ENCODE results near the gene RAB30.
"Not testable (repeated sequence)": the region's sequence is repeated elsewhere in the genome, so short reads cannot be mapped to it uniquely, and the experiment has no call there.

The RAB30 gene

GRCh38 chr11:82949352-82949751, 122.3 kb downstream of the RAB30 start:
- TF ChIP-seq SUZ12 (IDR thresholded peaks at IDR 0.05; ENCODE audit: extremely low read depth, insufficient read depth, insufficient read length), result no peak
- no peak for TF ChIP-seq ZNF274 (IDR thresholded peaks at IDR 0.05; ENCODE audit: low read depth, low read length)
- TF ChIP-seq YY1 (IDR thresholded peaks at IDR 0.05; ENCODE audit: insufficient read depth, insufficient read length), result no peak
- Histone ChIP-seq H3K4me1 (ENCODE audit: insufficient read depth, insufficient read length) (no peaks in the 10 kb centered on the region), H3K27me3 (ENCODE audit: insufficient read depth, insufficient read length) (no peaks in the 10 kb centered on the region), H3K9ac (ENCODE audit: insufficient read length, low read depth) (no peak overlapping the region), H3K36me3 (ENCODE audit: insufficient read depth, insufficient read length, low read length) (no peaks in the 10 kb centered on the region), H3K9me3 (ENCODE audit: insufficient read depth, low read length) (no peaks in the 10 kb centered on the region), H3K4me3 (ENCODE audit: insufficient read length, low read depth) (no peak overlapping the region)
- no peak for DNase-seq (ENCODE audit: low read depth, low spot score)

GRCh38 chr11:82945682-82946081, 126.0 kb downstream of the RAB30 start:
- DNase-seq (ENCODE audit: low read depth, low spot score), result no peak
- Histone ChIP-seq H3K4me3 (ENCODE audit: insufficient read length, low read depth) (no peak overlapping the region), H3K9me3 (ENCODE audit: insufficient read depth, low read length) (0 out of 2 replicates have a peak, but pooled peaks cover 7% of the 10 kb centered on the region), H3K9ac (ENCODE audit: insufficient read length, low read depth) (no peak overlapping the region), H3K27me3 (ENCODE audit: insufficient read depth, insufficient read length) (no peaks in the 10 kb centered on the region), H3K4me1 (ENCODE audit: insufficient read depth, insufficient read length) (peaks cover 2% of the 10 kb centered on the region), H3K36me3 (ENCODE audit: insufficient read depth, insufficient read length, low read length) (no peaks in the 10 kb centered on the region)
- TF ChIP-seq ZNF274 (IDR thresholded peaks at IDR 0.05; ENCODE audit: low read depth, low read length), result no peak
- no peak for TF ChIP-seq SUZ12 (IDR thresholded peaks at IDR 0.05; ENCODE audit: extremely low read depth, insufficient read depth, insufficient read length)
- TF ChIP-seq YY1 (IDR thresholded peaks at IDR 0.05; ENCODE audit: insufficient read depth, insufficient read length), result no peak

DNA sequence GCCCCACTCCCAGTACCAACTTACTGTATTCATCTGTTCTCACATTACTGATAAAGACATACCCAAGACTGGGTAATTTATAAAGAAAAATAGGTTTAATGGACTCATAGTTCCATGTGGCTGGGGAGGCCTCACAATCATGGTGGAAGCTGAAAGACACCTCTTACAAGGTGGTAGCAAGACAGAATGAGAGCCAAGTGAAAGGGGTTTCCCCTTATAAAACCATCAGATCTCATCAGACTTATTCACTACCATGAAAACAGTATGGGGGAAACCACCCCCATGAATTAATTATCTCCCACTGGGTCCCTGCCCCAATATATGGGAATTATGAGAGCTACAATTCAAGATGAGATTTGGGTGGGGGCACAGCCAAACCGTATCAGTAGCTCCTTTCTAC, 126.7 kb downstream of the RAB30 start:
- not testable (repeated sequence) for H3K27me3 ChIP-seq (ENCODE audit: insufficient read depth, insufficient read length); H3K4me1 ChIP-seq (ENCODE audit: insufficient read depth, insufficient read length); H3K4me3 ChIP-seq (ENCODE audit: insufficient read length, low read depth); H3K9me3 ChIP-seq (ENCODE audit: insufficient read depth, low read length); DNase-seq (ENCODE audit: low read depth, low spot score); H3K36me3 ChIP-seq (ENCODE audit: insufficient read depth, insufficient read length, low read length); H3K9ac ChIP-seq (ENCODE audit: insufficient read length, low read depth)

DNA sequence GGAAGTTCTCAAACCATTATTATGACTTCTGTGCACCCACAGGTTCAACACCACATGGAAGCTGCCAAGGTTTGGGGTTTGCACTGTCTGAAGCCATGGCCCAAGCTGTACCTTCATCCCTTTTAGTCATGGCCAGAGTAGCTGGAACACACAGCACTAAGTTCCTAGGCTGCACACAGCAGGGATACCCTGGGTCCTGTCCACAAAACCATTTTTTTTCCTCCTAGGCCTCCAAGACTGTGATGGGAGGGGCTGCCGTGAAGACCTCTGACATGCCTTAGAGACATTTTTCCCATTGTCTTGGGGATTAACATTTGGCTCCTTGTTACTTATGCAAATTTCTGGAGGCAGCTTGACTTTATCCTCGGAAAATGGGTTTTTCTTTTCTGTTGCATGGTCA, 127.5 kb downstream of the RAB30 start:
- Histone ChIP-seq H3K9ac (ENCODE audit: insufficient read length, low read depth) (no peak overlapping the region), H3K27me3 (ENCODE audit: insufficient read depth, insufficient read length) (no peaks in the 10 kb centered on the region), H3K9me3 (ENCODE audit: insufficient read depth, low read length) (0 out of 2 replicates have a peak, but pooled peaks cover 7% of the 10 kb centered on the region), H3K4me1 (ENCODE audit: insufficient read depth, insufficient read length) (peaks cover 2% of the 10 kb centered on the region), H3K4me3 (ENCODE audit: insufficient read length, low read depth) (no peak overlapping the region), H3K36me3 (ENCODE audit: insufficient read depth, insufficient read length, low read length) (no peaks in the 10 kb centered on the region)
- TF ChIP-seq YY1 (IDR thresholded peaks at IDR 0.05; ENCODE audit: insufficient read depth, insufficient read length) (no peak), SUZ12 (IDR thresholded peaks at IDR 0.05; ENCODE audit: extremely low read depth, insufficient read depth, insufficient read length) (no peak)
- DNase-seq (ENCODE audit: low read depth, low spot score), result peak; percentile 39

GRCh38 chr11:82943430-82943829, 128.3 kb downstream of the RAB30 start:
- H3K4me3 ChIP-seq (ENCODE audit: insufficient read length, low read depth); H3K36me3 ChIP-seq (ENCODE audit: insufficient read depth, insufficient read length, low read length); H3K4me1 ChIP-seq (ENCODE audit: insufficient read depth, insufficient read length); H3K9ac ChIP-seq (ENCODE audit: insufficient read length, low read depth); H3K9me3 ChIP-seq (ENCODE audit: insufficient read depth, low read length); H3K27me3 ChIP-seq (ENCODE audit: insufficient read depth, insufficient read length); DNase-seq (ENCODE audit: low read depth, low spot score): not testable (repeated sequence)

DNA sequence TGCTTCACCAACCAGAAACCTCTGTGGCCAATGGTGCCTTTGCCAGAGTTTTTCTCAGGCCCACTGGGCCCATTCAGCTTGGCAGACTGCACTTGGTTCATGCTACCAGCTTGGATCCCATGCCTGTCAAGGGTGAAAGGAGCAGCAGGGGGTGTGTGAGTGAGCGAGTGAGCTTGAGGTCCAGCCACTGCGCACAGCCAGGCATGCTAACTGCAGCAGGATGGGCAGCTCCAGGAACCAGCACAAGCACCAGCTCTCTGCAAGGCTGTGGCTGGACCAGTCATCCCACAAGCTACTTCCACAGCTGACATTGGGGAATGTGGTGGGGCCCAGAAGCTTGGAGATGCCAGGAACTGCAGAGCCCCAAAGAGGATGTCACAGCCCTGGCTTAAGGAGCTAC, 129.3 kb downstream of the RAB30 start:
- H3K9ac ChIP-seq (ENCODE audit: insufficient read length, low read depth), result no peak overlapping the region
- H3K36me3 ChIP-seq (ENCODE audit: insufficient read depth, insufficient read length, low read length), result no peaks in the 10 kb centered on the region
- no peak overlapping the region for H3K4me3 ChIP-seq (ENCODE audit: insufficient read length, low read depth)
- no peak for TF ChIP-seq ZNF274 (IDR thresholded peaks at IDR 0.05; ENCODE audit: low read depth, low read length)
- TF ChIP-seq YY1 (IDR thresholded peaks at IDR 0.05; ENCODE audit: insufficient read depth, insufficient read length), result no peak
- TF ChIP-seq SUZ12 (IDR thresholded peaks at IDR 0.05; ENCODE audit: extremely low read depth, insufficient read depth, insufficient read length), result no peak
- 0 out of 2 replicates have a peak, but pooled peaks cover 7% of the 10 kb centered on the region for H3K9me3 ChIP-seq (ENCODE audit: insufficient read depth, low read length)
- peaks cover 2% of the 10 kb centered on the region for H3K4me1 ChIP-seq (ENCODE audit: insufficient read depth, insufficient read length)
- DNase-seq (ENCODE audit: low read depth, low spot score), result no peak
- no peaks in the 10 kb centered on the region for H3K27me3 ChIP-seq (ENCODE audit: insufficient read depth, insufficient read length)

DNA sequence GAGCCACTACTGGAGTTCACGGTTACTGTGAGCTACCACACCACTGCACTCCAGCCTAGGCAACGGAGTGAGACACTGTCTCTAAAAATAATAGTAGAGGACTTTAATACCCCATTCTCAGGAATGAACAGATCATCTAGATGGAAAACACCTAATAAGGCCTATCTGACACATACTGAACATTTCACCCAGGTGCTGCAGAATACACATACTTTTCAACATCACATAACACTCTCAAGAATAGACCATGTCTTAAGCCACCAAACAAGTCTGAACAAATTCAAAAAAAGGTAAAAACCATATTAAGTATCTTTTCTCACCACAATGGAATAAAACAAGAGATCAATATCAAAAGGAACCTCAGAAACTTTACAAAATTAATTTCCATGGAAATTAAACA, 132.2 kb downstream of the RAB30 start:
- TF ChIP-seq YY1 (IDR thresholded peaks at IDR 0.05; ENCODE audit: insufficient read depth, insufficient read length), result no peak
- TF ChIP-seq ZNF274 (IDR thresholded peaks at IDR 0.05; ENCODE audit: low read depth, low read length), result no peak
- TF ChIP-seq SUZ12 (IDR thresholded peaks at IDR 0.05; ENCODE audit: extremely low read depth, insufficient read depth, insufficient read length), result no peak
- H3K4me3 ChIP-seq (ENCODE audit: insufficient read length, low read depth), result no peak overlapping the region
- no peaks in the 10 kb centered on the region for H3K27me3 ChIP-seq (ENCODE audit: insufficient read depth, insufficient read length)
- peaks cover 8% of the 10 kb centered on the region for H3K36me3 ChIP-seq (ENCODE audit: insufficient read depth, insufficient read length, low read length)
- DNase-seq (ENCODE audit: low read depth, low spot score), result no peak
- no peak overlapping the region for H3K9ac ChIP-seq (ENCODE audit: insufficient read length, low read depth)
- H3K9me3 ChIP-seq (ENCODE audit: insufficient read depth, low read length), result 0 out of 2 replicates have a peak, but pooled peaks cover 7% of the 10 kb centered on the region
- peaks cover 2% of the 10 kb centered on the region for H3K4me1 ChIP-seq (ENCODE audit: insufficient read depth, insufficient read length)

- H3K9ac ChIP-seq (ENCODE audit: insufficient read length, low read depth), result no peak overlapping the region
These were observed 134.1 kb downstream of the RAB30 start for GRCh38 chr11:82937554-82937953.

More at GRCh38 chr11:82937554-82937953, 134.1 kb downstream of the RAB30 start:
- Histone ChIP-seq H3K27me3 (ENCODE audit: insufficient read depth, insufficient read length) (no peaks in the 10 kb centered on the region), H3K4me3 (ENCODE audit: insufficient read length, low read depth) (no peak overlapping the region), H3K36me3 (ENCODE audit: insufficient read depth, insufficient read length, low read length) (peaks cover 23% of the 10 kb centered on the region), H3K4me1 (ENCODE audit: insufficient read depth, insufficient read length) (peaks cover 2% of the 10 kb centered on the region), H3K9me3 (ENCODE audit: insufficient read depth, low read length) (0 out of 2 replicates have a peak, but pooled peaks cover 3% of the 10 kb centered on the region)
- TF ChIP-seq SUZ12 (IDR thresholded peaks at IDR 0.05; ENCODE audit: extremely low read depth, insufficient read depth, insufficient read length), result no peak
- no peak for DNase-seq (ENCODE audit: low read depth, low spot score)

Data from NT2/D1 (cell line).